HG02610 (cell line): ENCODE data around the gene MACC1.
"Not testable (repeated sequence)": the region's sequence is repeated elsewhere in the genome, so short reads cannot be mapped to it uniquely, and the experiment has no call there.

Experiments used
- ATAC-seq: cut with Tn5 transposase; IDR thresholded peaks from one replicate; pipeline ENCODE4 v1.9.1; 2021; ENCODE audit warnings: mild to moderate bottlenecking, moderate library complexity; ENCODE audit not compliant: unreplicated experiment

MACC1 gene

DNA sequence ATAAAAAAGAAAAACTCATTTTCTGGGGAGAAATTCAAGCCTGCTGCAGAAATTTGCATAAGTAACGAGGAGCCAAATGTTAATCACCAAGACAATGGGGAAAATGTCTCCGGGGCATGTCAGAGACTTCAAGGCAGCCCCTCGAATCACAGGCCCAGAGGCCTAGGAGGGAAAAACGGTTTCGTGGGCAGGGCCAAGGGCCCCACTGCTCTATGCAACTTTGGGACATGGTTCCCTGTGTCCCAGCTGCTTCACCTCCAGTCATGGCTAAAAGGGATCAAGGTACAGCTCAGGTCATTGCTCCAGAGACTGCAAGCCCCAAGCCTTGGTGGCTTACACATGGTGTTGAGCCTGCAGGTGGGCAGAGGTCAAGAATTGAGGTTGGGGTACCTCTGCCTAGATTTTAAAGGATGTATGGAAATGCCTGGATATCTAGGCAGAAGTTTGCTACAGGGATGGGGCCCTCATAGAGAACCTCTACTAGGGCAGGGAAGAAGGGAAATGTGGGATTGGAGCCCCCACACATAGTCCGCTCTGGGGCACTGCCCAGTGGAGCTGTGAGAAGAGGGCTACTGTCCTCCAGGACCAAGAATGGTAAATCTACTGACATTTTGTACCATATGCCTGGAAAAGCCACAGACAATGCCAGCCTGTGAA is 8.4 kb downstream of the MACC1 start:
- ATAC-seq = no peak

DNA sequence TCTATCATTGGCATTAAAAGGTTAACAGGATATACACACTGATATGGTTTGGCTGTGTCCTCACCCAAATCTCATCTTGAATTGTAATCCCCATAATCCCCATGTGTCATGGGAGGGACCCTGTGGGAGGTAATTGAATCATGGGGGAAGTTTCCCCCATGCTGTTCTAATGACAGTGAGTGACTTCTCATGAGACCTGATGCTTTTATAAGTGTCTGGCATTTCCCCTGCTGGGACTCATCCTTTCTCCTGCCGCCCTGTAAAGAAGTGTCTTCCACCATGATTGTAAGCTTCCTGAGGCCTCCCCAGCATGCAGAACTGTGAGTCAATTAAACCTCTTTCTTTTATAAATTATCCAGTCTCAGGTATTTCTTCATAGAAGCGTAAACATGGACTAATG is 9.4 kb downstream of the MACC1 start:
- not testable (repeated sequence) for ATAC-seq

DNA sequence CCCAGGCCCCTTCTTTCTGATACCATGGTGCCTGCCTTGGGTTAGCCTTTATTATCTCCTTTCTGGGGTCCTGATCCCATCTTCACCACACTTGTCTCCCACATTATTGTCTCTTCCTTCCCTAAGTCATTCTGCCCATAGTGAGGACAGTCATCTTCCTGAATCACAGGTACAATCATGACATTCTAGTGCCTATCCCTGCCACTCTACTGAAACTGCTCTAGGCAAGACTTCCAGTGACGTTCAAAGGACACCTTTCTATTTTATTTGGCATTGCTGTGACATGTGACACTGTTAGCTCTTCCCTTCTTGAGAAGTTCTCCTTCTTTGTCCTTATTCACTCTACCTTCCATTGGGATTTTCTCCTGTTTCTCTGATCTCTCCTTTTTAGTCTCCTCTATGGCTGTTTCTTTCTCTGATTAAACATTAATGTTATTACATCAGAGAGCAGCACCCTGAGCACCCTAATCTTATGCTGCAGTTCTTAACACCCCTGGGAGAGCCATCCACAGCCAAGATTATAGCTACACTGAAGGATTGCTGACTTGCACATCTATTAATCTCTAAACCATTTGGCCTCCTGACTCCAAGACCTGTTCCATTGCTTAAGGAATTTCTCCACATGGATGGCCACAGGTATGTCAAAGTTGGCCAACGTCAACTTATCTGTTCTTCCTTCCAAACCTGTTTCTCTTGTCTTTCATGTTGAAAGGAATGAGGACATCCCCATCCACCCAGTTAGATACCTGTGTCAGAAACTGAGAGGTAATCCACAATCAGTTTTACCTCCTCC is 10.9 kb downstream of the MACC1 start:
- ATAC-seq = no peak

DNA sequence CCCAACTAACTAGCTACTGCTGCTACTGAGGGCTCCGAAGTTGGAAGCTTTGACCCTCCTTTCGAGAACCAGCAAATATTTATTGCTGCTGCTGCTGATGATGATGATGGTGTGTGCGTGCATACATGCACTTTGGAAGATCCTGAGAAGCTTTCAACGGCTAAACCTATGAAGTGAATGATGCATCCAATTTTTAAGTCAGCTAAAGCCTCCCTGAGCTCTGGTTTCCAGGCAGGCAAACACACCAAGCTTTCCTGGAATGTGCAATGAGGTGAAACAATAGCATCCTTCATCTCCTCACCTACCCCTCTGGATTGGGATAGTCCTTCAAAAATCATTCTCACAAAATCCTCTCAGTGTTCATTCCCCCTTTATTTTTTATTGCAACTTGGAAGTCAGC is 13.9 kb downstream of the MACC1 start:
- ATAC-seq = no peak

DNA sequence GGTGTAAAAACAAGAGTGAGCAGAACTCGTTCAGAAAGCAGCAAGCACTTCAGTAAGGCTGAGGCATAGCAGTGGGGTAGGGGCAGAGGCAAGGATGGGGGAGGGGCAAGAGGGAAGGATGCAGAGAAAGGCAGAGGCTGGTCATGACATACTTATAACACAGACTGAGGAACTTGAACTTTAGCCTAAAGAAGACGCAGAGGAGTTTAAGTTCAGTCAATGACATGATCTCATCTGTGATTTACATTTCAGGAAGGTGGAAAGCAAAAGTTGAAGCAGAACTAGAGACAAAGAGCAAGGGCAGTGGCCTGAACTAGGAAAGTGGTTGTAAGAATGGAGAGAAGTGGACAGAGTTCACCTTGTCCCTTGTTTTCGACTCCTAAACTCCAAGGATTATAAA is 15.8 kb downstream of the MACC1 start:
- ATAC-seq = peak; percentile 27

DNA sequence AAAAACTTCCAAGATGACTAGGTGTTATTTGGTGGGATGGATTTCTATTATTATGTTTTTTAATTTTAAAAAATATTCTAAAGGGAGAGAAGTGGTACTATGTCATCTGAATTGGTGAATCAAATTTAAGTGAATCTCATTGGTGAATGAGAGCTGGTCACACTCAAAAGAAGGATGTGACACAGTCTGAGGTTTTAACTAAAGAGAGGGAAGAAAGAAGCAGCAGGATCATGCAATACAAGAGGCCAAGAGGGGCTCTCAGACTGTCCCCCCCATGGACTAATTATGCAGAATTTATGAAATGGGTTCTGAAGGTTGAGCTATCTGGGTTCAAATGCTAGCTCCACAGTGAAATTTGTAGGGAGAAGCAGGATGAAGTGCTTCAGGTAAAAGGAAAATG is 16.2 kb downstream of the MACC1 start:
- no peak for ATAC-seq

DNA sequence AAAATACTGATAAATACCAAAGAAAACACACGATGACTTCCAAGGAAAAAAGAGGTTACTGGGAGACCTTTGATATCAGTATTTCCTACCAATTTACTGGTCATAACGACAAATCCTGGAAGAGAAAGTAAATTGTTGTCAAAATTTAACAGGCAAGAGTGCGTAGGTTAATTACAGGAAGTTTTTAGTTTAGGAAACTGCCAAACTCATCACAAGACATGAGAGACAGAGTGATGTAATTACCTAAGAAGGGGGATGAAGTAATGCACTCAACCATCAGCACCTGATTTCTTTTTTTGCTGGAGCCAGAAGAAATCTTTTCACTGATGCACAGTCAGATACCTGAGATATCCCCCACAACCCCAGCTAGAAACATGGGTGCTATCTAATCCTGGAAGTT is 16.8 kb downstream of the MACC1 start:
- peak; percentile 27 for ATAC-seq

DNA sequence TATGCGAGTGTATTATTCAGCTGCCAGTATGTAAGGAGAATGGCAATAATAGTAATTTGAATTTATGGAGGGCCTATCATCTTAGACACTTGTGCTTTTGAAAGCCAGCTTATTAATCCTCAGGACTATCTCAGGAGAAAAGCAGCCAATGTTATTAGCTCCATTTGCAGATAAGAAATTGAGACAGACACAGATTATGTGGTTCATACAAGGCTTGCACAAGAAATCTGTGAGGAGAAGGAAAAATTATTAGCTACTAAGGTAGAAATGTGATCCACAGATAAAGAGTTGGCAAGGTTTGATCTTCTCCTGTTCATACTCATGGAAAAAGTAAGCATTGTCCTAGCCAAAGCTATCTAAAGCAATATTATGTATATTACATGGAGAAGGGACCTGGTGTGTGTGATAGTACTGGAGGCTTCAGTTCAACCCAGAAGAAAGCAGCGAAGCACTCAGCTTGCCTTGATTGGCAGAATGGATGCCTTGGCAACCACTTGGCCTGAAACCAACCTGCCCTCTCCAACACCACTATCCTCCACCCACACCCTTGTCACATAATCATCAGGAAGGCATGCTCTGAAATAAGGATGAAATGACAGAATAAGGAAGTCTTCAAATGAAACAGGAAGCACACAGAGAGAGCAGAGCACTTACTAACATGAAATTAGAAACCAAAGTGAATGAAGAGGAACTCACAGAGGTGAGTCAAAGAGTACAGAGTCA is 18.0 kb downstream of the MACC1 start:
- ATAC-seq = peak; percentile 86

DNA sequence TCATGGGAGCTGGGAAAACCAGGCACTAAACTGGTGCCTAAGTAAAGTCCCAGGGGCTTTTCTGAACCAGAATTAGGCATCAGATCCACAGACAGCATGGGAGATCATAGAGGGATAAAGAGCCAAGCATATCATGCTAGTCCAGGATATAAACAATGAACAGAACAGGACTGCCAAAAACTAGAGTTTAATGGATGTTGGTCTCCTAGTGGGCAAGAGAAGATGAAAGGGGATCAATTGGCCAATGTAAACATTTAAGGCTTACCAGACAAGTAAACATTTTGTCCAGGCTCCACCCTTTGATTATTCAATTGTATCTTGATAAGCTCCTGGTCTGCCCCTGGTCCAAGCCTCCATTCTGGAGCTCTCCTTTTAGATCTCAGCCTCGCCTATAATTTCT is 18.9 kb downstream of the MACC1 start:
- ATAC-seq = no peak

DNA sequence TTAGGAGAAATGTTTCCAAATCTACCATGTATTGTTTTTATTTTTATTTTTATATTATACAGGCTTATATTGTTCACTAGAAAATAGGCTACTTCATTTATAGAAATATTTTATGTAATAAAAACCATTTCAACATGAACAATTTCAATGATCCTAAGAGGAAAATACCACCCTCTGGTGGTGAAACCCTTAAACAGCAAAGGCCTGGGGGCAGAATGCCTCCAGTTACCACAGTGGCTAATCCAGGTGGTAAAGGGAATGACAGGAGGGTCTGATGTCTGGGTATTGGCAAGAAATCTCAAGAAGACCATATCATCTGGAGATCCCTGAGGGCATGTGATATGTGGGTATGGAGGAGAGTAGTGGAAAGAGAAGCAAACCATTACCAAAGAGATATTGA is 19.3 kb downstream of the MACC1 start:
- no peak for ATAC-seq

DNA sequence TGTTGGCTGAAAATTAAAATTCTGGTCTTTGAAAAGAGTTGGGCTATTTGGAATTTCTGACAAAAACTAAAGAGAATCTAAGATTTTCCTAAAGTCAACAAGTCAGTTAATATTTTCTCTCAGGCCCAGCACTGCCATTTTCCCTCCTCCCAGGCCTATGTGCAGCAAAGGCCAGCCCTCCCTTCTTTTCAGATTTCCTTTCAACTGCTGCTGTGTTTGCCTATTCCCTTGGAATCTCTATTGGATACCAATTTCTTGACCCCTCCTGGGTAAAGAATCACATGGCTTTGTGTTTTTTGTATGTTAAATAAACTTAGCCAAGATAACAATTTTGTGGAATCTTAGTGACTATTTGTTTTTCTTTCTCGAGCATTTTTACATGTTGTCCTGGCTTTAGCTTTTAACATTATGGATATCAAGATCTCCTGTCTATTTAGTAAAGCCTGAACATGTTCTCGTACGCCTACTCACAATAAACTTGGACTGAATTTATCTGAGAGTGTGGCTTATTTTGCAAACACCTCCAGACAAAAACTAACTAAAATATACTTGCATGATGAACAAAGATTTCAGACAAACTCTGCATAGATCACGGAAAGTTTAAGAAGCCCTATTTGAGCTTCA is 19.9 kb downstream of the MACC1 start:
- ATAC-seq = no peak

DNA sequence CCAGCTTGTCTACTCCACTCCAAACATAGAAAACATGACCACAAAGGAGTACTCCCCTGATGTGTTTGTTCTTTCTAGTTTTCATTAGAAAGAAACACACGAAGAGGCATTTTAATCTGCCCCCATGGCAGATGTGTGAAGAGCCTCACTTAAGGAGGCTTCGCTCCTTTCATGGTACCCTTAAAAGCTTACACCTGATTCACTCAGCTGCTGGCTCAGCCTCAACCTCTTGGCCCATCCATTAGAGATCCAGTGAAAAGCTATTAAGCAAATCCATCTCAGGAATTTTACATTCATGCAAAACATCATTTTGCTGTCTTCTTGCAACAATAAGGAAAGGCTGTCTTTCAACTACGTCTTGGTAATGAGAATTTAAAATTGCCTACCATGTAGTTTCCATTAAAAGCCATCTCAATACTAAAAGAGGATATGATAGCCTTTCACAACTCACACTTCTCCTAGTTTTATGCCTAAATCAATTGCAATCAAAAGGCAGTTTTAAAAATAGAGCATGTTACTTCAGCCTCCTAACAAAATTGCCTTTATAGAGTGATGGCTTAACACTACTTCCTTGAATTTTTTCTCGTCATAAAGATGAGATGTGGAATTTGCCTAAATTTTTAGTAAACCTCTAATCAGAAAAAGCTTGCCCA is 22.7 kb downstream of the MACC1 start:
- ATAC-seq = no peak

DNA sequence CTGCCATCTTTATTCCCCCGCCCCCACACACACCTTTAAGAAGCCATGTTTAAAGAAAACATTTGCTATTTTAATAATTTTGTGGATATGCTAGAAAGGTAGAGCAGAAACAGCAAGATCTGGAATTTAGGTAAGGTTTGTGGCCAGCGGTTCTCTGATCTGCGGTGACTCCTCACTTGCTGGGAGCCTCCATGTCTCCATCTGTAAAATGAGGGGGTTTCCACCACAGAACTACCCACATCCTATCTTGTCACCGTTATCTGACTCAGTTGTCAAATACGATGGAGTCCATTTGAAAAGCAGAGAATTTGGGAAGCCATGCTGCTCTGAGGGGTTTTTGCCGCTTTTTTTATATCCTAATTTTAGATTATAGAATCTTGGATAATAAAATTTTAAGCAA is 23.3 kb downstream of the MACC1 start:
- peak; percentile 8 for ATAC-seq

DNA sequence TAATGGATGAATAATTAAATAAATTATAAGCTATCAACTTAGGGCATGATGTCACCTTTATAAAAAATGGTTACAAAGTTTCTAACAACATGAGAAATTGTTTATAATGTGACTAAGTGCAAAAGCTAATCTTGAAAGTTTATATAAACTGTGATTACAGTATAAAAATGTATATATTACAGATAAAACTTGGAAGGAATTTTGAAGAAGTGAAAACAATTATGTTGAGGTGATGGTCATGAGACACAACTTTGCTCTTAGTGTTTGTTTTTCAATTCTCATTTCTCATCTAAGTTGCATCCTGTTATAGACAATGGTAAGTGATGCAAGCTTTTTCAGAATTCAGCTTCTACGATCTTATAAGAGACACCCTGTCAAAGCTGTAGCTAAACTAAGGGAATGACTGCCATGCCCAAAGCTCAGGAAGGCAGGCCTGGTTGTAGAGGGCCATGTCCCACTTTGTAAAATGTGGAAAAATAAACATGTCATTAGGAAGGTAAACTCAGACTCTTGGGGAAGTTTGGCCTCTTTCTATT is 23.9 kb downstream of the MACC1 start:
- ATAC-seq = peak; percentile 51

DNA sequence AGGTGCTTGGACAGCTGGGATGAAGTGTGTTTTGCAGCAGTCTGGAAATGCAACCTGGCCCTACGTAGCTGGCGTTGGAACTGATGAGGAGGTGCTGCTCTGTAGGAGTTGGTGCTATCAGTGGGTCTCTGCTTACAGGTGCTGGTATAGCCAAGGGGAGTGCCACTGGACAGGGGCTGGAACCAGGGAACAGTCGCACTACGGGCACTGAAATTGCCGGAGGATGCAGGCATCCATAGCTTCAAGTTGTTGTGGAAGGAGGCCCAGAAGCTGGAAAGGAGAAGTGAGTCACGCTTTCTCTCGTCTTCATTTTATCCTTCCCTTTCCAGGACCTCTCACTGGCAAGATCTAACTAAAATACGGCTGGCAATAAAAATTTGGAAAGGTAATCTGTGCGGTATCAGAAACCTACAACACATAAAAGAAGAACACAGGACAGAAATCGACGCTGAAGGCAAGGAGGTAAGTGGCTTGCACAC is 25.8 kb downstream of the MACC1 start:
- no peak for ATAC-seq

DNA sequence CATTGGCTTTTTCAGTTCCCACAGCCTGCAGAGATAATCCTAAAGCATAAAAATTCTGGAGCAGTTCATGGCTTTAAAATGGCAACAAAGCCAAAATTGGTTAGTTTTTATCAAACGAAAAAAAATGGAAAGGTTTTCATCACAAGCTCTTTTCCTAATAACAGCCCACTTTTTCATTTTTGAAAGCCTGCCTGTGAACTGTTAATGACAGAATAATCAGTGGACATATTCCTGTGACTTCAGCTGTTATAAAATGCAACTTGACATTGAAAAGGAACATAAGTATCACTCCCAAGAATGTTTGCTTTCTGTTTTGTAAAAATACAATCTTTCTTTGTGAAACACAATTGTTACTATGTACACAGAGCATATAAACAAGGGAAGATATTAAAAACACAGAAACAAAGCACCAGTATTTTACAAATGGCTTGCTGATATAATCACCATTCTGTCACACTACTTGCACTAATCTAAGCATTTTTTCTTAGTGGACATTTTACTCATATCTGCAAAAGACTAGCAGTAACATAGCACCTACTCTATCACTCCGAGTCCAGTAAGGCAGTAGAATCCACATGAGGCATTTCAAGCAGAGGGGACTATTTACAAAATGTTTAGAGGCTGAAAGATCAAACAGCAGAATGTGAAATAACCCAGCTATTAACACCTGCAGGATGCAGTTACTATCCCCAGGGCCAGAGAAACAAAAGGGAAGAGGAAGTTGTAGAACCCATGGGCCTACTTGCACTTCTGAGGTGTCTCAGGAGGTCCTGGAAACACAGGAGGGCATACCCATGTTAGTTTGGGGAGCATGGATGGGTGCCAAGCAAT is 26.4 kb downstream of the MACC1 start:
- ATAC-seq = peak; percentile 38

DNA sequence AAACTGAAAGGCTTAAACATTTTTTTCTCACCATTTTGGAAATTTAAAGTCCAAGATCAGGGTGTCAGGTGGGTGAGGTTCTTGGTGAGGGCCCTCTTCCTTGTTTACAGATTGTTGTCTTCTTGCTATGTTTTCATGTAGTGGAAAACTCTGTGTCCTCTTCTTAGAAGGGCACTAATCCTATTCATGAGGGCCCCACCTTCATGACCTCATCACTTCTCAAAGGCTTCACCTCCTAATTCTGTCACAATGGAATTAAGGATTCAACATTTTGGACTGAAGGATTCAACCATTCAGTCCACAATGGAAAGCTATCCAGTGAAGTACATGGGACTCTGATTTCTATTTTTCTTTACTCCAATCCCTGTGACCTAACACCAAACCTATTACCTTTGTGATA is 27.3 kb downstream of the MACC1 start:
- ATAC-seq = no peak

DNA sequence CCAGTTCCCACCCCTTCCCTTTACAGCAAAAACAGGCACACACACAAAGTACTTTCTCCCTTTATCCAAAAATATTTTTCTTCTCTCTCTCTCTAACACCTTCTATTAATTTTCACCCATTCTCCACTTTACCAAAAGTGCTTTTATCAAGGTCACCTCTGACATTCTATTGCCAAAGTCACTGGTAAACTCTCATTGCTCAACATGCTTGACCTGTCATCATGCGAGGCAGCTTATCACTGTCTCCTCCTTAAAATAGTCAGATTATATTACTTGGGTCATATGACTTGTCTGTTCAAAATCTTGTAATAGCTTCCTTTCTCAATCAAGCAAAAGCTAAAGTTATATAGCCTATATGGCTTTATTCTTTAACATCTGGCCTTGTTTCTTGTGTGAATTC is 28.6 kb downstream of the MACC1 start:
- ATAC-seq = no peak

DNA sequence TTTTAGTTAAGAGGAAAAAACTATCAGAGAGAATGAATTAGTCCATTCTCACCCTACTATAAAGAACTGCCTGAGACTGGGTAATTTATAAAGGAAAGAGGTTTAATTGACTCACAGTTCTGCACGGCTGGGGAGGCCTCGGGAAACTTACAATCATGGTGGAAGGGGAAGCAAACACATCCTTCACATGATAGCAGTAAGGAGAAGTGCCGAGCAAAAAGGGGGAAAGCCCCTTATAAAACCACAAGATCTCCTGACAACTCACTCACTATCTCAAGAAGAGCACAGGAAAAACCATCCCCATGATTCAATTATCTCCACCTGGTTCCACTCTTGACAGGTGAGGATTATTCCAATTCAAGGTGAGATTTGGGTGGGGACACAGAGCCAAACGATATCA is 29.3 kb downstream of the MACC1 start:
- ATAC-seq = not testable (repeated sequence)

DNA sequence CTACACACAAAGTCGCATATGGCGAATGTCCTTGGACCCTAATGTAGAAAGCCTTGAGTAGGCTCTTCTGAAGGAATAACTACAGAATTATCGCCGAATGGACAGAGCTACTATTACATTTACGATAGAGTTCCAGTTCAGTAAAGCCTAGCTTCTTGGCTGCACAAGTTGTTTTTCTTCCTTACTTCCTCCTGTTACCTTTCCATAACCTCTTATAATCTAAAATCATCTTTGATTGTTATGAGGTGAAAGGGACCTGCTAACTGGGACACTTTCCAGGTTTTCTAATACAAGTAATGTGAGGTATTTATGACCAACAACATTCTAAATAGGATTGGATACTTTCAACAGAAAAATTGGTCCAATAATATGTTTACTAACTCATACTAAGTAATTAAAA is 31.2 kb downstream of the MACC1 start:
- ATAC-seq = no peak
